GM12878 (cell line): ENCODE results near the gene ANO5. TPM values are rescaled to one million over a fixed set of nuclear protein-coding genes. Genes with fewer than 3 reads are reported as not detected.

ENCODE experiments used
- ATAC-seq: fragments of 200-7000 bp; cut with Tn5 transposase; 3 replicates; pipeline ENCODE4 v1.9.1; 2020; ENCODE audit warnings: mild to moderate bottlenecking, moderate library complexity
- BruUV-seq: library from RNA; stranded (reverse); fragments of 400-500 nt; replicated peaks from 2 replicates; lab custom pipeline; 2021; lab: Mats Ljungman, UMichigan
- CTCF ChIA-PET: fragments of 300-600 bp; sonication (Branson Sonifier 250); formaldehyde crosslinking; extraction: SDS; loops from one replicate; lab custom pipeline; 2021; ENCODE audit warnings: inconsistent platforms; lab: Yijun Ruan, JAX
- POLR2A ChIA-PET: fragments of 350-600 bp; formaldehyde crosslinking; extraction: SDS; loops from one replicate; lab custom pipeline; 2021; ENCODE audit warnings: inconsistent platforms; lab: Charles Lee
- RAD21 ChIA-PET: fragments of 300-600 bp; sonication (Branson Sonifier 250); formaldehyde crosslinking; loops from one replicate; lab custom pipeline; 2023; ENCODE audit warnings: antibody characterized with exemption; ENCODE audit not compliant: unreplicated experiment; lab: Charles Lee
- SMC1A ChIA-PET: fragments of 300-600 bp; sonication (Branson Sonifier 250); formaldehyde crosslinking; loops from one replicate; lab custom pipeline; 2023; ENCODE audit not compliant: unreplicated experiment, uncharacterized antibody; lab: Charles Lee
- DNase-seq: peaks from one replicate; pipeline ENCODE4 v3.0.0-alpha.2; 2011; ENCODE audit warnings: low read depth, low spot score
- FAIRE-seq: peaks from 3 replicates; lab custom pipeline; 2011; peaks lifted over from hg19 to GRCh38; lab: Jason Lieb, UNC
- H2AFZ ChIP-seq: 2 replicates; pipeline ENCODE4 v1.6.0; 2011; ENCODE audit warnings: low read depth, low read length, control low read depth; ENCODE audit not compliant: control insufficient read depth
- H3K27ac ChIP-seq: 2 replicates; pipeline ENCODE4 v1.5.1; 2011; ENCODE audit warnings: control low read depth; ENCODE audit not compliant: control insufficient read depth, insufficient read depth
- H3K27me3 ChIP-seq, 2 experiments: replicated peaks in 1 of 2; 2 replicates each; pipeline versions ENCODE4 v1.6.0 to v1.6.1; 2011; ENCODE audit warnings: low read length in 1 of 2; ENCODE audit not compliant: control insufficient read depth in 2 of 2, insufficient read depth in 2 of 2
- H3K36me3 ChIP-seq, 2 experiments: 2 replicates each; pipeline ENCODE4 v1.5.1; 2011; ENCODE audit warnings: low read length in 1 of 2; ENCODE audit not compliant: control insufficient read depth in 2 of 2, insufficient read depth in 2 of 2
- H3K4me1 ChIP-seq: 2 replicates; pipeline ENCODE4 v1.6.1; 2011; ENCODE audit warnings: mild to moderate bottlenecking, low read length, moderate library complexity, mixed read lengths; ENCODE audit not compliant: control insufficient read depth, insufficient read depth
- H3K4me2 ChIP-seq: 2 replicates; pipeline ENCODE4 v1.6.0; 2011; ENCODE audit warnings: control low read depth; ENCODE audit not compliant: control insufficient read depth, insufficient read depth
- H3K4me3 ChIP-seq: fragments of 200-600 bp; sonication (generic); 2 replicates; pipeline ENCODE4 v1.5.1; 2016
- H3K79me2 ChIP-seq: 2 replicates; pipeline ENCODE4 v1.6.0; 2011; ENCODE audit warnings: low read length; ENCODE audit not compliant: control insufficient read depth, insufficient read depth
- H3K9ac ChIP-seq: 2 replicates; pipeline ENCODE4 v1.8.0; 2011; ENCODE audit warnings: low read length, control low read depth, mixed read lengths; ENCODE audit not compliant: control insufficient read depth, insufficient read depth
- H3K9me3 ChIP-seq: replicated peaks from 3 replicates; pipeline ENCODE4 v1.5.1; 2011; ENCODE audit warnings: mild to moderate bottlenecking, low read length; ENCODE audit not compliant: control insufficient read depth, insufficient read depth
- H4K20me1 ChIP-seq: 2 replicates; pipeline ENCODE4 v1.6.0; 2011; ENCODE audit not compliant: control insufficient read depth, insufficient read depth
- FOXM1 ChIP-seq: IDR thresholded peaks from 2 replicates; pipeline ENCODE4 v1.6.1; 2012; ENCODE audit warnings: low read depth, mild to moderate bottlenecking, inconsistent platforms, low read length, moderate library complexity
- HDAC2 ChIP-seq: fragments of 200-600 bp; sonication (generic); IDR thresholded peaks from 2 replicates; pipeline ENCODE4 v1.6.1; 2017
- NFXL1 ChIP-seq: fragments of 450-650 bp; IDR thresholded peaks from 2 replicates; pipeline ENCODE4 v1.6.1; 2017; ENCODE audit warnings: antibody characterized with exemption, mild to moderate bottlenecking, borderline replicate concordance
- NR2F1 ChIP-seq: fragments of 450-650 bp; conservative IDR thresholded peaks from 2 replicates; pipeline ENCODE4 v1.6.1; 2017; ENCODE audit warnings: mild to moderate bottlenecking
- RB1 ChIP-seq: fragments of 450-650 bp; formaldehyde crosslinking; IDR thresholded peaks from 2 replicates; pipeline ENCODE4 v1.6.1; 2017; ENCODE audit warnings: mild to moderate bottlenecking, borderline replicate concordance
- ZNF207 ChIP-seq: fragments of 450-650 bp; IDR thresholded peaks from 2 replicates; pipeline ENCODE4 v1.6.1; 2014; ENCODE audit warnings: antibody characterized with exemption, mild to moderate bottlenecking, borderline replicate concordance
- WGBS: methylation state at CpG from one replicate; pipeline ENCODE4 v1.1.6; 2016; ENCODE audit warnings: low lambda C conversion rate; ENCODE audit not compliant: insufficient replicate concordance, insufficient coverage; ENCODE audit errors: missing lambda C conversion rate; 5-methylcytosine and 5-hydroxymethylcytosine counted together
- in situ Hi-C: fragments of 300-500 bp; cut with MboI; formaldehyde crosslinking; loops from 9 replicates; pipeline ENCODE4 v1.14.3; 2018; ENCODE audit warnings: mixed read lengths
- intact Hi-C: fragments of 100-400 bp; cut with micrococcal nuclease; formaldehyde crosslinking; loops from one replicate; pipeline ENCODE4 v1.14.2; 2022; ENCODE audit not compliant: unreplicated experiment
- polyA plus RNA-seq, 11 experiments: library from polyadenylated mRNA; depleted of rRNA in 4 of 11; unstranded in 6 of 11; stranded (reverse) in 5 of 11; fragments of >200 nt; fragmentation: Nextera tagmentation in 4 of 11; fragmentation: Illumina TruSeq in 1 of 11; extraction: Ambion mirVana in 4 of 11; extraction: Trizol in 1 of 11; gene quantifications; 1 replicate in 1 of 11; 2 replicates in 10 of 11; pipeline versions ENCODE4 v1.2.1 to v1.2.3, GENCODE V29; 2011 to 2016; ENCODE audit warnings: inconsistent platforms in 2 of 11, missing spikeins in 2 of 11, low read depth in 1 of 11
- total RNA-seq, 4 experiments: library from RNA; depleted of rRNA in 3 of 4; stranded (reverse); fragments of >200 nt in 3 of 4; fragmentation: Illumina TruSeq in 1 of 4; extraction: Trizol in 1 of 4; gene quantifications; 2 replicates each; pipeline versions ENCODE4 v1.2.1 to v1.2.3, GENCODE V29; 2013 to 2021
- TF ChIP-seq, protein P1 (sequence below): IDR thresholded peaks from 2 replicates; pipeline ENCODE4 v1.6.1; 2012; ENCODE audit warnings: low read depth, low read length, improper control_type of control experiment

Gene ANO5
- total and polyA plus RNA-seq, 10 of the 15 experiments (the other 5 are each of a cell fraction or from before 2014, with no cell fraction given), result 1.6 to 10.2 (median 4.1) TPM

- H3K27me3 ChIP-seq, result no peaks in the 10 kb centered on the region
- H2AFZ ChIP-seq, result no peak overlapping the region
- no peak overlapping the region for H3K4me2 ChIP-seq
- ATAC-seq (no peak), DNase-seq (no peak), FAIRE-seq (no peak)
- no peaks in the 10 kb centered on the region for H3K4me1 ChIP-seq
- no peaks in the 10 kb centered on the region; the same call in none of the 2 replicates for H3K79me2 ChIP-seq
- no peaks in the 10 kb centered on the region for H3K36me3 ChIP-seq
- TF ChIP-seq NFXL1 (no peak), RB1 (no peak), NR2F1 (no peak), FOXM1 (no peak), HDAC2 (no peak), ZNF207 (no peak)
- TF ChIP-seq, protein P1, sequence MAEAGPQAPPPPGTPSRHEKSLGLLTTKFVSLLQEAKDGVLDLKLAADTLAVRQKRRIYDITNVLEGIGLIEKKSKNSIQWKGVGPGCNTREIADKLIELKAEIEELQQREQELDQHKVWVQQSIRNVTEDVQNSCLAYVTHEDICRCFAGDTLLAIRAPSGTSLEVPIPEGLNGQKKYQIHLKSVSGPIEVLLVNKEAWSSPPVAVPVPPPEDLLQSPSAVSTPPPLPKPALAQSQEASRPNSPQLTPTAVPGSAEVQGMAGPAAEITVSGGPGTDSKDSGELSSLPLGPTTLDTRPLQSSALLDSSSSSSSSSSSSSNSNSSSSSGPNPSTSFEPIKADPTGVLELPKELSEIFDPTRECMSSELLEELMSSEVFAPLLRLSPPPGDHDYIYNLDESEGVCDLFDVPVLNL, result no peak
- H4K20me1 ChIP-seq, result no peaks in the 10 kb centered on the region
- ChIA-PET RAD21 (interaction anchor here (0.6 to 1.5 kb wide), 2 partner anchors 12 to 17 kb away, joined by 3 to 4 read pairs; no protein-coding TSS in a partner anchor), SMC1A (interaction anchor here (1.1 to 1.8 kb wide), 5 partner anchors 14 to 27 kb away, joined by 3 to 7 read pairs (median 3); no protein-coding TSS in a partner anchor), CTCF (interaction anchor here (0.7 to 2.4 kb wide), 4 partner anchors 19 to 592 kb away, joined by 3 to 11 read pairs (median 3); no protein-coding TSS in a partner anchor), POLR2A (no interaction called here)
- 0 out of 2 replicates have a peak overlapping the region, but pooled peaks have one; percentile 20 for H3K4me3 ChIP-seq
- H3K9ac ChIP-seq, result no peak overlapping the region
- H3K9me3 ChIP-seq, result no peaks in the 10 kb centered on the region
- intact Hi-C loops (loop anchor here (10.0 kb wide), 1 partner anchor 590 kb away; no protein-coding TSS in a partner anchor), in situ Hi-C loops (no loop called here)
- 0% methylated on average over 2 of the region's 2 CpGs for WGBS
- BruUV-seq, result no TSS peak
- H3K27ac ChIP-seq, result no peak overlapping the region
Measured at GRCh38 chr11:22194907-22195306, 2.0 kb downstream of the ANO5 start.
